Astrocyte of the spinal cord (primary cell): ENCODE data around the gene CHRDL2.

ENCODE experiments used
- DNase-seq: peaks from one replicate; pipeline ENCODE4 v3.0.0; 2011; ENCODE audit warnings: low read depth, low spot score
- H3K4me3 ChIP-seq: 2 replicates; pipeline ENCODE4 v1.5.1; 2011; ENCODE audit warnings: low read depth, mild to moderate bottlenecking, low read length, moderate library complexity
- in situ Hi-C: cut with HindIII; loops from 2 replicates; pipeline ENCODE4 v1.10.0; 2017; ENCODE audit warnings: low sequenced_read_pairs
- TF ChIP-seq, protein P1 (sequence below): IDR thresholded peaks from 2 replicates; pipeline ENCODE4 v1.5.1; 2012; ENCODE audit warnings: low read depth, mild to moderate bottlenecking, low read length, inconsistent platforms

Gene CHRDL2

DNA sequence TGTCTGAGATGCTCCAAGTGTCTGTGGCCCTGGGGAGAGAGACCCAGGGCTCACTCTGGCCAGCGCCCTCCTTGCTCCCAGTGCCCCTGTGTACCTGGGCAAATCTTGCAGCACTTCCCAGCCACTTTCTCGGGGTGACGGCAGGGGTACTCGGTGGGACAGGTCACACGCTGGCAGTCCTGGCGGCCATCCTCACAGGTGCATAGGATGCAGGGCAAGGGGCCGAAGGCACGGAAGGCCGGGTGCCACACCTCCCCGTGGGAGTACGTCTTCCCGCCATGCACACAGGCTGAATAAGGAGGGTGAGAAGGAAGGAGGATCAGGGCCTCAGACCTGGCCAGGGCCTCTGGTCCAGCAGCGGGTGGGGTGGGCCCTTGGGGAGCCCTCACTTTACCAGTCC is 28.0 kb downstream of the CHRDL2 start:
- no peak overlapping the region for H3K4me3 ChIP-seq
- no peak for DNase-seq
- TF ChIP-seq, protein P1, sequence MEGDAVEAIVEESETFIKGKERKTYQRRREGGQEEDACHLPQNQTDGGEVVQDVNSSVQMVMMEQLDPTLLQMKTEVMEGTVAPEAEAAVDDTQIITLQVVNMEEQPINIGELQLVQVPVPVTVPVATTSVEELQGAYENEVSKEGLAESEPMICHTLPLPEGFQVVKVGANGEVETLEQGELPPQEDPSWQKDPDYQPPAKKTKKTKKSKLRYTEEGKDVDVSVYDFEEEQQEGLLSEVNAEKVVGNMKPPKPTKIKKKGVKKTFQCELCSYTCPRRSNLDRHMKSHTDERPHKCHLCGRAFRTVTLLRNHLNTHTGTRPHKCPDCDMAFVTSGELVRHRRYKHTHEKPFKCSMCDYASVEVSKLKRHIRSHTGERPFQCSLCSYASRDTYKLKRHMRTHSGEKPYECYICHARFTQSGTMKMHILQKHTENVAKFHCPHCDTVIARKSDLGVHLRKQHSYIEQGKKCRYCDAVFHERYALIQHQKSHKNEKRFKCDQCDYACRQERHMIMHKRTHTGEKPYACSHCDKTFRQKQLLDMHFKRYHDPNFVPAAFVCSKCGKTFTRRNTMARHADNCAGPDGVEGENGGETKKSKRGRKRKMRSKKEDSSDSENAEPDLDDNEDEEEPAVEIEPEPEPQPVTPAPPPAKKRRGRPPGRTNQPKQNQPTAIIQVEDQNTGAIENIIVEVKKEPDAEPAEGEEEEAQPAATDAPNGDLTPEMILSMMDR, result no peak
- in situ Hi-C loops, result no loop called here

DNA sequence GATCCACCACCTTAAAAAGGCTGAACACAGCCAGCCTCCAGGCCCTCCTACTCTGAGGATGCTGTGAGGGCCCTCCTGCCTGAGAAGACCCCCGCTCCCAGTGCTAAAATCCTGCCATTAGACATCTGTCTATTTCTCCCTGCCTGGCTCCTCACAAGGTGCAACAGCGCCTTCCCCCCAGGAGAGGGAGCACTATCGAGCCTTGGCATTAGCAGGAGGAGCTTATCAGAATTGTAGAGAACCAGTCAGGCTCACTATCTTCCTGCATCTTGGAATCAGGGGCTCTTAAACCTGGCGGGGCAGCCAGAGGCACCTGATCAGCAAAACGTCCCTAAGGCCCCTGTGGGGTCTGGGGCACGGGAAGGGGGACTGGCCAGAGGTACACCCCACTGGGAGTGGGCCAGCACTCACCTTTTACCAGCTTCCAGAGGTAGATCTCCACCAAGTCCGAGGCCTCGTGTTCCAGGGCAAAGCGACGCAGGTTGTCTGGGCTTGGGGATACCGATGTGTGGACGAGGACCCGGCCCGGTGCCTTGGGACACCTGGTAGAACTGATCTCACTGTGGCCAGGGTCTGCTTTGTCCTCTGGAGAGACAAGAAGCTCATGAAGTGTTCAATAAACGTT is 28.7 kb downstream of the CHRDL2 start:
- TF ChIP-seq, protein P1, result peak; percentile 99
- no peak overlapping the region for H3K4me3 ChIP-seq
- in situ Hi-C loops, result no loop called here
- peak; percentile 65 for DNase-seq

DNA sequence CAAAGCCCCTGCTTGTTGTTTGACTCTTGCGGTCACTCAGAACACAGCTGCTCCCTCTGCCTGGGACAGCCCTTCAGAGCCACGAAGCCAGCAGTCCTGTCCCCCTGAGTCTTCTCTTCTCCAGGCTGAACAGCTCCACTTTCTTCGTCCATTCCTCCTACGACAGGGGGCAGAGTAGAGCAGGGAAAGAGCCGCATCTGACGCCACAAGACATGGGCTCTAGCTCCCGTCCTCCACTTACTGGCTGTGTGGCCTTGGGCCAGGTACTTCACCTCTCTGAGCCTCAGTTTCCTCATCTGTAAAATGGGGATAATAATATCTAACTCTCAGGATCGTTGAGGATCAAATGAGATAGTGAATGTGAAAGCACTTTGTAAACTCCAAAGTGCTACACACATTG is 29.9 kb downstream of the CHRDL2 start:
- H3K4me3 ChIP-seq, result no peak overlapping the region
- DNase-seq, result no peak
- in situ Hi-C loops, result no loop called here
- TF ChIP-seq, protein P1, result peak; percentile 20

DNA sequence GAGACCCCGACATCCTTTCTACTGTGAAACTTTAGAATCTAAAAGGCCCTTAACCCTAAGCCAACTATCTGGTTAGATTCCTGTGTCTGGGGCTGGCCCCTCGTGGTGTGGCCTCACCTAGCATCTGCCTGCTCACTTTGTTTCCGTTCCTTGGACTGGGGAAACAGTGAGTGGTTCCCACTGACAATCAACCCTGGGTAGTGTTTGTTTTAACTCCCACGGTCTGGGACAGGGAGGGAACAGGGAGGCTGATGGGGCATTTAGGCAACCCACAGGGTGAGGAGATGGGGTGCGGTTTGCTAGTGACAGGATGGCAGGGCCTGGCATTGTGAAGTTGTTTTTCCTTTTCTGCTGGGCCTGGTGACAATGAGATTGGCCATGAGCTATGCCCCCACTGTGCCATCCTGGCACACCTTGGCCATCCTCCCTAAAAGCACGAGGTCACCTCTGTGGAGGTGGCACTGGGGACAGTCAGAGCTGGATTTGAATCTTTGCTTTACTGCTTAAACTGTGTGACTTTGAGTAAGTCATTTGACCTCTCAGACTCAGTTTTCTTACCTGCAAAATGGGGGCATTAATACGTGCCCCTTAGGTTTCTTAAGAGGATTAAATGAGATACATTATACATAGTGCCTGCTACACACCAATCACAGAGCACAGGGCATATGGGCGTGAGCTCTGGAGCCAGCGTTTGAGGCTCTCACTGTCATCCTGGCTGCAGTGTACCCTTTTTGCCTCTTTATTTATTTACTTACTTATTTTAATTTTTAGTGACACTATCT is 31.4 kb downstream of the CHRDL2 start:
- in situ Hi-C loops, result no loop called here
- no peak overlapping the region for H3K4me3 ChIP-seq
- TF ChIP-seq, protein P1, result no peak
- DNase-seq, result no peak

DNA sequence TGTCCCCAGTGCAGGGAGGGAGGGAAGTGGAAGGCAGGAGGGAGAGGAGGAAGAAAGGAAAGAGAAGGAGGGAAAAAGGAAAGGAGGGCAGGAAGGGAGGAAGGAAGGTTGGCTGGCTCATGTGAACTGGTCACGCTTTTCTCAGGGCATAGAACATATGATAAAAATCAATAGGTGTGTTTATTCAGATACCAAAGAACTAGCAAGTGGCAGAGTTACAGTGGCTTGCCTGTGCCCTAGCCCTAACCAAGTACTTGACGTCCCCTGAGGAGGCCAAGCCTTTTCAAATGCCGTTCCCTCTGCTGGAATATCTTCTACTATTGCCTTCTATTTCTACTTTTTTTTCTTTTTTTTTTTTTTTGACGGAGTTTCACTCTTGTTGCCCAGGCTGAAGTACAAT is 33.5 kb downstream of the CHRDL2 start:
- TF ChIP-seq, protein P1, result no peak
- in situ Hi-C loops, result no loop called here

DNA sequence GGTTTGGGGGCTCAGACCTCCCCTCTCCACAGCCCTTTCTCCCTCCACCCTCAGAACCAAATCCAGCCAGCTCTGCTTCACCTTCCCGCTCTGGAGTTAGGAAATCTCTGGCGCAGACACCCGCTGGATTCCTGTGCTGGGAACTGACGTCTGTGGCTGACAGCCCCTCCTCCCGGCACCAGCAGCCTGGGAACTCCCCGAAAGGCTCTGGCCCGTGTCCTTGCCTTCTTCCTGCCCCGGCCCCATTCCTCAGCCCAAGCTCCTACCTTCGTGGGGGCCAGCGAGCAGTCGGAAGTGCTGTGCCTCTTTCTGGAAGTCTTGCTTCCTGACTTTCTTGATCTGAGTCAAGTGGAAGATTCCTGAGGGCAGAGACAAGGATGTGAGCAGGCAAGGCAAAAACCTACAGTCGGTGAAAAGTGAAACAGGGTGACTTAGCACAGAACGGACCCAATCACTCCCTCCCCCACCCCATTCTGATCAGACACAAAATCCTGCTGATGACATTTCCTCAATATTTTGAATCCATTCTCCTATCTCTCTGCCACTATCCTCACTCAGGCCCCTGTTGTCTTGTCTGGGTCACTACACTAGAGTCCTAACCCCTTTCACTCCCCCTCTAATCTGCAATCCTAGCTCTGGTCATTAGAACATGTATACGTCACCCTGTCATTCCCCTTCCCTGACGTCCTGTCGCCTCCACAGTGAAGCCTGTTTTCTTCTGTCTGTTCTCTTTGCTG is 34.1 kb downstream of the CHRDL2 start:
- in situ Hi-C loops, result no loop called here
- H3K4me3 ChIP-seq, result no peak overlapping the region
- DNase-seq, result peak; percentile 74
- TF ChIP-seq, protein P1, result no peak

More for the DNA sequence above, 33.5 kb downstream of the CHRDL2 start:
- DNase-seq, result no peak
- no peak overlapping the region for H3K4me3 ChIP-seq
